Measurements from ENCODE around the gene STX19.

GRCh38 chr3:94024385-94024784 lies 4.0 kb downstream of the STX19 start:
- TF ChIP-seq POLR2A (IDR thresholded peaks at IDR 0.05) (no peak), CTCF (IDR thresholded peaks at IDR 0.05) (no peak)
